Mesenchymal stem cell (in vitro differentiated cells and primary cell): ENCODE results near the gene CNTNAP2.
A peak's percentile ranks its signal among the peaks of the same experiment; 100 is the strongest.

ENCODE experiments used
- DNase-seq: peaks from one replicate; pipeline ENCODE4 v3.0.0-alpha.2; 2013
- H2AFZ ChIP-seq: one replicate; pipeline ENCODE4 v1.6.1; 2013; ENCODE audit warnings: low read depth, mild to moderate bottlenecking, control low read depth, inconsistent platforms, low read length, moderate library complexity
- H2AK5ac ChIP-seq: 2 replicates; pipeline ENCODE4 v1.6.1; 2013; ENCODE audit warnings: low read length, moderate library complexity, mild to moderate bottlenecking, inconsistent platforms; ENCODE audit not compliant: severe bottlenecking
- H2BK120ac ChIP-seq: one replicate; pipeline ENCODE4 v1.6.1; 2013; ENCODE audit warnings: low read depth, mild to moderate bottlenecking, inconsistent platforms, low read length, moderate library complexity
- H2BK12ac ChIP-seq, 2 experiments: one replicate each; pipeline ENCODE4 v1.6.1; 2013; ENCODE audit warnings: inconsistent platforms in 2 of 2, low read length in 2 of 2, mild to moderate bottlenecking in 2 of 2, moderate library complexity in 2 of 2, control low read depth in 1 of 2
- H2BK15ac ChIP-seq: one replicate; pipeline ENCODE4 v1.6.1; 2013; ENCODE audit warnings: mild to moderate bottlenecking, low read depth, inconsistent platforms; ENCODE audit not compliant: poor library complexity, severe bottlenecking
- H2BK5ac ChIP-seq: 2 replicates; pipeline ENCODE4 v1.6.1; 2013; ENCODE audit warnings: low read depth, mild to moderate bottlenecking, low read length, control low read depth, inconsistent platforms; ENCODE audit not compliant: poor library complexity, severe bottlenecking
- H3K14ac ChIP-seq, 2 experiments: one replicate each; pipeline ENCODE4 v1.6.1; 2013; ENCODE audit warnings: inconsistent platforms in 2 of 2, low read length in 2 of 2, control low read depth in 1 of 2, mild to moderate bottlenecking in 1 of 2, moderate library complexity in 1 of 2
- H3K18ac ChIP-seq, 2 experiments: one replicate each; pipeline ENCODE4 v1.6.1; 2013; ENCODE audit warnings: inconsistent platforms in 2 of 2, low read length in 2 of 2, control low read depth in 1 of 2, low read depth in 1 of 2, mild to moderate bottlenecking in 1 of 2
- H3K23ac ChIP-seq, 2 experiments: one replicate each; pipeline ENCODE4 v1.6.1; 2013; ENCODE audit warnings: inconsistent platforms in 2 of 2, low read length in 2 of 2, mild to moderate bottlenecking in 2 of 2, moderate library complexity in 2 of 2, control low read depth in 1 of 2
- H3K27ac ChIP-seq: 2 replicates; pipeline ENCODE4 v1.5.1; 2013; ENCODE audit warnings: mild to moderate bottlenecking, moderate library complexity, low read length, control low read depth, inconsistent platforms; ENCODE audit not compliant: poor library complexity, severe bottlenecking
- H3K27me3 ChIP-seq, 2 experiments: 2 replicates each; pipeline versions ENCODE4 v1.6.1 to v1.7.0; 2013; ENCODE audit warnings: low read length in 2 of 2, mild to moderate bottlenecking in 2 of 2, moderate library complexity in 2 of 2, control low read depth in 1 of 2, inconsistent platforms in 1 of 2; ENCODE audit not compliant: control insufficient read depth in 1 of 2, insufficient read depth in 1 of 2
- H3K36me3 ChIP-seq, 2 experiments: 2 replicates each; pipeline versions ENCODE4 v1.6.1 to v1.7.0; 2013; ENCODE audit warnings: low read length in 2 of 2, control low read depth in 1 of 2, inconsistent platforms in 1 of 2, low read depth in 1 of 2, mild to moderate bottlenecking in 1 of 2; ENCODE audit not compliant: insufficient read depth in 2 of 2, control insufficient read depth in 1 of 2
- H3K4ac ChIP-seq, 2 experiments: one replicate each; pipeline ENCODE4 v1.6.1; 2013; ENCODE audit warnings: inconsistent platforms in 2 of 2, low read length in 2 of 2, mild to moderate bottlenecking in 2 of 2, moderate library complexity in 2 of 2, control low read depth in 1 of 2, low read depth in 1 of 2
- H3K4me1 ChIP-seq: 2 replicates; pipeline ENCODE4 v1.6.1; 2013; ENCODE audit warnings: low read depth, low read length, control low read depth; ENCODE audit not compliant: control insufficient read depth, insufficient read depth
- H3K4me2 ChIP-seq: 2 replicates; pipeline ENCODE4 v1.6.1; 2013; ENCODE audit warnings: low read length, mild to moderate bottlenecking, inconsistent platforms; ENCODE audit not compliant: poor library complexity, severe bottlenecking
- H3K4me3 ChIP-seq, 2 experiments: 2 replicates each; pipeline versions ENCODE4 v1.5.1 to v1.7.0; 2013; ENCODE audit warnings: low read length in 2 of 2, mild to moderate bottlenecking in 2 of 2, control low read depth in 1 of 2, low read depth in 1 of 2; ENCODE audit not compliant: insufficient read depth in 1 of 2
- H3K79me1 ChIP-seq: replicated peaks from 2 replicates; pipeline ENCODE4 v1.6.1; 2013; ENCODE audit warnings: mild to moderate bottlenecking, control low read depth, low read length, inconsistent platforms; ENCODE audit not compliant: poor library complexity, severe bottlenecking
- H3K9ac ChIP-seq: 2 replicates; pipeline ENCODE4 v1.7.0; 2013; ENCODE audit warnings: mild to moderate bottlenecking, low read length, moderate library complexity
- H3K9me3 ChIP-seq: 2 replicates; pipeline ENCODE4 v1.7.0; 2013; ENCODE audit warnings: mild to moderate bottlenecking, low read length; ENCODE audit not compliant: control insufficient read depth
- H4K8ac ChIP-seq: one replicate; pipeline ENCODE4 v1.6.1; 2013; ENCODE audit warnings: inconsistent platforms, mild to moderate bottlenecking, low read length, moderate library complexity
- H4K91ac ChIP-seq: one replicate; pipeline ENCODE4 v1.6.1; 2013; ENCODE audit warnings: mild to moderate bottlenecking, low read length, inconsistent platforms
- WGBS: methylation state at CpG from one replicate; pipeline ENCODE4 v1.1.7; 2013; ENCODE audit warnings: mixed read lengths; 5-methylcytosine and 5-hydroxymethylcytosine counted together

The CNTNAP2 gene

DNA sequence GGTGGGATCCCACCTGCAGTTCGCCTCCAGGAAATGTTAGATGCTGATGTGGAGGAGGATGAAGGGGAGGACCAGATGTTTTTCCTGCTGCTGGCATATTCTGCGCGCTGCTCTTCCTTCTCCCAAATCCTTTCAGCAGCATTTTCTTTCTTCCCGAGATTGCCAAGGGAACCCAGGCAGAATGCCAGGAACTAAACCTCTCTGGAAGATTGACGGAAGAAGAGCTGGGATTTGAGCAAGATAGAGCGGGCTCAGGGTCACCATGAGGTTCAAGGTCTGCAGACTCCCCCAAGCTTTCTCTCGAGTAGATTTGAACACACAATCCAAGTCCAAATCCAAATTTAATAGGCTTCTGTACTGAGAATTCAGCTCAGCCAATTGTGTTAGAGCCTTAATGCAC lies 2128.8 kb downstream of the CNTNAP2 start:
- Histone ChIP-seq H3K27ac (no peak overlapping the region), H3K4me1 (no peaks in the 10 kb centered on the region), H3K36me3 (no peaks in the 10 kb centered on the region), H3K23ac (no peak overlapping the region), H2BK15ac (no peak overlapping the region), H3K27me3 (peaks cover 0 to 16% of the 10 kb centered on the region in 2 experiments), H4K8ac (no peak overlapping the region), H2BK120ac (no peak overlapping the region), H4K91ac (no peak overlapping the region), H2AK5ac (no peak overlapping the region), H3K4ac (no peak overlapping the region), H2AFZ (no peak overlapping the region), H3K79me1 (no peaks in the 10 kb centered on the region), H3K9ac (no peak overlapping the region), H3K18ac (no peak overlapping the region), H2BK5ac (no peak overlapping the region), H3K4me2 (no peak overlapping the region), H3K9me3 (no peaks in the 10 kb centered on the region), H3K14ac (no peak overlapping the region), H3K4me3 (no peak overlapping the region), H2BK12ac (no peak overlapping the region)
- 83% methylated on average over 5 of the region's 7 CpGs for WGBS
- DNase-seq: no peak

DNA sequence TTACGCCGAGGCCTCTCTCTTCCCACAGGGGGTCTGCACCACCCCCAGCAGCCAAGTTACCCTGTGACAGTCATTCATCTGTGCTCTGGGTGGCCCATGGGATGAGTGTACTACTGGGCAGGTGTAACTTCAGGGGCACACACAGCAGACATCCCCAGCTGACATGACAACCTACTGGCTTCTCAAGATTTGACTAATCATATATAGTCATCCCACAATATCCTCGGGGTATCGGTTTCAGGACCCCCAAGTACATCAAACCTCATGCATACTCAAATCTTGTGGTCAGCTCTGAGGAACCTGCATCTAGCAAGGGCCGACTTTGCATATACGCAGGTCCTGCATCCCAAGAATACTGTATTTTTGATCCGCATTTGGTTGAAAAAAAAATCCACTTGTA lies 2137.0 kb downstream of the CNTNAP2 start:
- no peak overlapping the region for H3K9ac ChIP-seq
- H3K9me3 ChIP-seq: peaks cover 5% of the 10 kb centered on the region
- H3K4ac ChIP-seq: no peak overlapping the region

DNA sequence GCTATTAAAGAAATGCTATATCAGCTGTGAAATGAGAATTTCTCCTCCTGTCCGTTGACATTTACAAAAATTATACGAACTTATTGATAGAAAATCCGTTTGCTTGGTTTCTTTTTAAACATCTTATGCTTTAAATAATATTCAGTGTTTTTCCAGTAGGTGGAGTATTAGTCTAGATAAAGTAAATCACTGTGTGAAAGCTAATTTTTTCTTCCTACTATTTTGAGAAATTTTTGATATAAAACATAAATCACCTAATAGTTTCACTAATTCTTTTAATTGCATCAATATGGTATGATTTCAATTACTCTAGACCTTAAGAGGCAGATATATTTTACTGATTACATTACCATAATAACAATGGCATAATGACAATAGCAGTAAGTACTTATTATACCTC lies 2138.7 kb downstream of the CNTNAP2 start:
- no peaks in the 10 kb centered on the region for H3K36me3 ChIP-seq
- no peak overlapping the region for H2BK5ac ChIP-seq
- no peak overlapping the region for H3K18ac ChIP-seq
- peaks cover 5% of the 10 kb centered on the region for H3K9me3 ChIP-seq
- no peak overlapping the region for H4K91ac ChIP-seq
- no peak overlapping the region for H3K4ac ChIP-seq
- no peak overlapping the region for H3K23ac ChIP-seq
- no peaks in the 10 kb centered on the region for H3K79me1 ChIP-seq
- DNase-seq: no peak
- no peak overlapping the region for H2AFZ ChIP-seq
- no peak overlapping the region for H2BK15ac ChIP-seq
- no peak overlapping the region for H3K4me3 ChIP-seq
- peak overlapping the region; percentile 58 for H3K9ac ChIP-seq
- no peak overlapping the region for H2BK12ac ChIP-seq
- H3K4me1 ChIP-seq: no peaks in the 10 kb centered on the region
- H3K4me2 ChIP-seq: no peak overlapping the region
- WGBS: no CpG with 5 or more reads among the region's 3 CpGs
- H2AK5ac ChIP-seq: no peak overlapping the region
- H3K27ac ChIP-seq: no peak overlapping the region
- peaks cover 0 to 13% of the 10 kb centered on the region in 2 experiments for H3K27me3 ChIP-seq
- no peak overlapping the region for H4K8ac ChIP-seq
- H3K14ac ChIP-seq: no peak overlapping the region
- no peak overlapping the region for H2BK120ac ChIP-seq

More for the DNA sequence above, 2137.0 kb downstream of the CNTNAP2 start:
- Histone ChIP-seq H2AFZ (no peak overlapping the region), H3K4me2 (no peak overlapping the region), H3K23ac (no peak overlapping the region), H3K18ac (no peak overlapping the region), H2BK12ac (no peak overlapping the region), H2AK5ac (no peak overlapping the region), H2BK120ac (no peak overlapping the region), H4K8ac (no peak overlapping the region), H3K27ac (no peak overlapping the region), H3K14ac (no peak overlapping the region), H4K91ac (no peak overlapping the region), H3K36me3 (no peaks in the 10 kb centered on the region), H2BK5ac (no peak overlapping the region), H3K79me1 (no peaks in the 10 kb centered on the region), H3K4me3 (no peak overlapping the region), H3K27me3 (peaks cover 0 to 13% of the 10 kb centered on the region in 2 experiments), H3K4me1 (no peaks in the 10 kb centered on the region), H2BK15ac (no peak overlapping the region)
- no peak for DNase-seq
- WGBS: 90% methylated on average over 5 of the region's 7 CpGs

DNA sequence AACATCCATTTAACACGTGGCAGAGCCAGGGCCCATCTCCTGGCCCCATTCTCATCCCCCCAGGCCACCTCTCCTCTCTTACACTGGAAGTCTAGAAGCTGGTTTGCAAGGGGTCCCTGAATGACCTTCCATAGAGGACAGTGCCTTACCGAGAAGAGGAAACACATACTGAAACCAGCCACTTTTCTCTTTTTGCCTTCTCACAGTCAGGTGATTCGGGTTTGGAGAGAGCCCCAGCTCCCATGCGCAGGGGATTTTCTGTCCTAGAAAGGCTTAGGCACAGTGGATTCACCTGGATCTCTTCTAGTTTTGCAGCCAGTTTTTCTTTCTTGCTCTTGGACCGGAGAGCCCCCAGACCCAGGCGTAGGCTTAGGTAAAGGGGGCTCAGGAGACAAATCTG lies 2139.8 kb downstream of the CNTNAP2 start:
- H3K27ac ChIP-seq: no peak overlapping the region
- H2BK15ac ChIP-seq: no peak overlapping the region
- H2AK5ac ChIP-seq: no peak overlapping the region
- no peak overlapping the region for H3K4me2 ChIP-seq
- no peaks in the 10 kb centered on the region for H3K36me3 ChIP-seq
- H4K91ac ChIP-seq: no peak overlapping the region
- H3K9me3 ChIP-seq: peaks cover 3% of the 10 kb centered on the region
- no peak overlapping the region for H3K4ac ChIP-seq
- H3K18ac ChIP-seq: no peak overlapping the region
- WGBS: 80% methylated on average over 6 of the region's 6 CpGs
- no peak overlapping the region for H2BK5ac ChIP-seq
- no peak overlapping the region for H3K9ac ChIP-seq
- no peak overlapping the region for H4K8ac ChIP-seq
- no peak overlapping the region for H3K4me3 ChIP-seq
- no peaks in the 10 kb centered on the region for H3K4me1 ChIP-seq
- no peak overlapping the region for H3K23ac ChIP-seq
- H2BK120ac ChIP-seq: no peak overlapping the region
- H3K79me1 ChIP-seq: no peaks in the 10 kb centered on the region
- no peak for DNase-seq
- no peak overlapping the region for H2BK12ac ChIP-seq
- no peak overlapping the region for H2AFZ ChIP-seq
- H3K14ac ChIP-seq: no peak overlapping the region
- peaks cover 0 to 13% of the 10 kb centered on the region in 2 experiments for H3K27me3 ChIP-seq
